Type B pancreatic cell (in vitro differentiated cells): ENCODE measurements around the gene FASTKD3. TPM values are rescaled to one million over a fixed set of nuclear protein-coding genes. Genes with fewer than 3 reads are reported as not detected.

Experiments used
- DNase-seq: peaks from one replicate; pipeline ENCODE4 v3.0.0; 2021; ENCODE audit warnings: mixed read lengths; ENCODE audit not compliant: unreplicated experiment; ENCODE audit errors: extremely low spot score
- H3K27ac Mint-ChIP-seq: 2 replicates; pipeline ENCODE4 v1.8.0; 2021; ENCODE audit warnings: mild to moderate bottlenecking, mixed read lengths
- H3K27me3 Mint-ChIP-seq: 2 replicates; pipeline ENCODE4 v1.8.0; 2021; ENCODE audit warnings: mixed read lengths
- H3K36me3 Mint-ChIP-seq: 2 replicates; pipeline ENCODE4 v1.8.0; 2021; ENCODE audit warnings: mixed read lengths
- H3K4me1 Mint-ChIP-seq: one replicate; pipeline ENCODE4 v1.8.0; 2021; ENCODE audit warnings: mixed read lengths; ENCODE audit not compliant: unreplicated experiment
- H3K4me3 Mint-ChIP-seq: 2 replicates; pipeline ENCODE4 v1.8.0; 2021; ENCODE audit warnings: mild to moderate bottlenecking, mixed read lengths
- H3K9me3 Mint-ChIP-seq: 2 replicates; pipeline ENCODE4 v1.8.0; 2021; ENCODE audit warnings: mixed read lengths
- CTCF ChIP-seq: fragments of 200-600 bp; sonication (generic); conservative IDR thresholded peaks from 2 replicates; pipeline ENCODE4 v1.5.0; 2021; ENCODE audit warnings: antibody characterized with exemption, mild to moderate bottlenecking
- total RNA-seq: library from RNA; stranded (reverse); gene quantifications from 2 replicates; pipeline ENCODE4 v1.2.1, GENCODE V29; 2021; ENCODE audit warnings: low replicate concordance

The FASTKD3 gene
- total RNA-seq, 1 donor from 2014 or later: 10.7 TPM

- no peaks in the 10 kb centered on the region for H3K9me3 Mint-ChIP-seq
- H3K36me3 Mint-ChIP-seq: peaks cover 61% of the 10 kb centered on the region
- no peaks in the 10 kb centered on the region for H3K27me3 Mint-ChIP-seq
These were observed 28.3 kb upstream of the FASTKD3 start for GRCh38 chr5:7897014-7897600.

DNA sequence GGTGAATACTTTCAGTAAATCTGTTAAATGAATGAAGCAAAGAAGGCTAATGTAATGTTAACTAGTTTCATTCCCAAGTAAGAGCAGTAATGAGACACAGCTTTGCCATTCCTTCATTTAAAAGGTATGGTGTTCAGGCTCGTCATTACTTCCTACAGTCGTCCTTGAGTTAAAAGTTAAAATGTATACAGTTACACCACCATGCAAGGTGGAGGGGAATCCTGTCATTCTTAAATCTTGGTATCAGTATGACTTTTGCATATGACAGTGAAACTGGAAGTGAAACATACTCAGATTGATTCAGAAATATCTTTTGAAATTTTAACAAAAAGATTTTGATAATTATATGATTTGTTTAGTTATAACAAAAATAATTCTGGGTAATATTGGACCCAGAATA, 26.0 kb upstream of the FASTKD3 start:
- Mint-ChIP-seq H3K4me1 (no peaks in the 10 kb centered on the region), H3K27ac (no peak overlapping the region), H3K27me3 (no peaks in the 10 kb centered on the region), H3K4me3 (no peak overlapping the region), H3K36me3 (peaks cover 57% of the 10 kb centered on the region), H3K9me3 (no peaks in the 10 kb centered on the region)
- no peak for DNase-seq
- TF ChIP-seq CTCF: no peak

More at GRCh38 chr5:7897014-7897600, 28.3 kb upstream of the FASTKD3 start:
- TF ChIP-seq CTCF: peak; percentile 73
- Mint-ChIP-seq H3K27ac (no peak overlapping the region), H3K4me3 (no peak overlapping the region), H3K4me1 (no peaks in the 10 kb centered on the region)
- DNase-seq: no peak

- no peak for TF ChIP-seq CTCF
- peaks cover 53% of the 10 kb centered on the region for H3K36me3 Mint-ChIP-seq
- H3K27ac Mint-ChIP-seq: no peak overlapping the region
- DNase-seq: no peak
- no peaks in the 10 kb centered on the region for H3K27me3 Mint-ChIP-seq
- H3K4me3 Mint-ChIP-seq: no peak overlapping the region
- no peaks in the 10 kb centered on the region for H3K9me3 Mint-ChIP-seq
- H3K4me1 Mint-ChIP-seq: no peaks in the 10 kb centered on the region
These were observed 25.6 kb upstream of the FASTKD3 start for GRCh38 chr5:7894439-7894838.

DNA sequence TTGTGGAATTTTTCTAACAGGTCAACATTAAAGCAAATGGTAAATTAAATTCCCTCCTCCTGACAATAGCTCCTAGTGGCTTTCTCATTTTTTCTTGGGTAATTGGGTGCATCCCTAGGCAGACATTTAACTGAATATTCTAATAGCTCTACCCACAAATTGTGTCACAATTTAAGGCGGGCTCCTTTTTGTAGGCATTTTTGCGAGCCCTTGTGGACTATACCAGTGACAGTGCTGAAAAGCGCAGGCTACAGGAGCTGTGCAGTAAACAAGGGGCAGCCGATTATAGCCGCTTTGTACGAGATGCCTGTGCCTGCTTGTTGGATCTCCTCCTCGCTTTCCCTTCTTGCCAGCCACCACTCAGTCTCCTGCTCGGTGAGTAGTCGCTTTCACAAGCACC, 20.1 kb upstream of the FASTKD3 start:
- Mint-ChIP-seq H3K27ac (no peak overlapping the region), H3K4me1 (peaks cover 9% of the 10 kb centered on the region), H3K27me3 (no peaks in the 10 kb centered on the region), H3K36me3 (peaks cover 26% of the 10 kb centered on the region), H3K4me3 (no peak overlapping the region), H3K9me3 (no peaks in the 10 kb centered on the region)
- TF ChIP-seq CTCF: no peak
- DNase-seq: no peak

- no peaks in the 10 kb centered on the region for H3K9me3 Mint-ChIP-seq
- DNase-seq: no peak
- no peak overlapping the region for H3K27ac Mint-ChIP-seq
- no peak overlapping the region for H3K4me3 Mint-ChIP-seq
- H3K36me3 Mint-ChIP-seq: peaks cover 21% of the 10 kb centered on the region
- no peaks in the 10 kb centered on the region for H3K27me3 Mint-ChIP-seq
- peaks cover 9% of the 10 kb centered on the region for H3K4me1 Mint-ChIP-seq
- peak; percentile 79 for TF ChIP-seq CTCF
These were observed 18.1 kb upstream of the FASTKD3 start for GRCh38 chr5:7886849-7887475.
